Skin epidermis (tissue), 12 donors: ENCODE results near the gene IL12B.
"Not testable (repeated sequence)": the region's sequence is repeated elsewhere in the genome, so short reads cannot be mapped to it uniquely, and the experiment has no call there.

ENCODE experiments used
- H3K27ac ChIP-seq, 21 experiments: fragments of 200-600 bp; sonication (generic) in 11 of 21; one replicate each; pipeline ENCODE4 v1.5.0; 2020; ENCODE audit warnings: mild to moderate bottlenecking in 3 of 21, inconsistent platforms in 2 of 21, moderate library complexity in 2 of 21
- H3K4me3 ChIP-seq, 7 experiments: fragments of 200-600 bp; sonication (generic) in 2 of 7; one replicate each; pipeline ENCODE4 v1.5.0; 2020; ENCODE audit warnings: inconsistent platforms in 2 of 7, mild to moderate bottlenecking in 2 of 7, moderate library complexity in 1 of 7

Gene IL12B

GRCh38 chr5:159301929-159302860, 28.1 kb downstream of the IL12B start:
- H3K27ac ChIP-seq, H3K4me3 ChIP-seq: not testable (repeated sequence)

- Histone ChIP-seq H3K27ac (no peak overlapping the region), H3K4me3 (no peak overlapping the region)
Observed at GRCh38 chr5:159301466-159301865, 28.8 kb downstream of the IL12B start.

- H3K27ac ChIP-seq, H3K4me3 ChIP-seq: not testable (repeated sequence)
Observed at GRCh38 chr5:159297300-159297699, 33.0 kb downstream of the IL12B start.

- Histone ChIP-seq H3K4me3 (no peak overlapping the region), H3K27ac (no peak overlapping the region)
Observed at GRCh38 chr5:159294921-159295320, 35.4 kb downstream of the IL12B start.

DNA sequence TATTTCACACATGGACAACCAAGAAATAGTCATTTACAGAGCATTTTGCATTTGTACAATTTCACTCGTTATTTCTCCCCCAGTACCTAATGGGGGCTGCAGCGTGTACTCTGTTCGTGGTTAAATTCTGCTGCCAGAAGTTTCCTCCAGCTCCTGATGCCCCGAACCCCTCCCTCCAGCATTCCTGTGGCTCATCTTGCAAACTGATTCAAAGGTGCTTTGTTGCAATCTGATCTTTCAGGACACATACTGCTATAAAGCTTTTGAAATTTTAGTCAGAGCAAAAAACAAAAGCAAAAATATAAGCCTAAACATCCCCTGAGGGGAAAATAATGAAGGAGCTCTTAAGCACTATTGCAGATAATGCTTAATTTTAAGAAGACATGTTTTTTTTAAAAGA, 39.5 kb downstream of the IL12B start:
- H3K27ac ChIP-seq: no peak overlapping the region
- no peak overlapping the region for H3K4me3 ChIP-seq

- Histone ChIP-seq H3K4me3 (no peak overlapping the region), H3K27ac (no peak overlapping the region)
Observed at GRCh38 chr5:159286420-159287035, 43.8 kb downstream of the IL12B start.

GRCh38 chr5:159274676-159275075, 55.6 kb downstream of the IL12B start:
- no peak overlapping the region for H3K4me3 ChIP-seq
- no peak overlapping the region for H3K27ac ChIP-seq

GRCh38 chr5:159273923-159274322, 56.4 kb downstream of the IL12B start:
- H3K27ac ChIP-seq: no peak overlapping the region
- no peak overlapping the region for H3K4me3 ChIP-seq

GRCh38 chr5:159269723-159270122, 60.6 kb downstream of the IL12B start:
- Histone ChIP-seq H3K4me3 (no peak overlapping the region), H3K27ac (no peak overlapping the region)

GRCh38 chr5:159266764-159267163, 63.5 kb downstream of the IL12B start:
- not testable (repeated sequence) for H3K4me3 ChIP-seq

More at GRCh38 chr5:159266764-159267163, 63.5 kb downstream of the IL12B start:
- H3K27ac ChIP-seq: not testable (repeated sequence)
